HepG2 (cell line): ENCODE results near the gene EIF4EBP3. TPM values are rescaled to one million over a fixed set of nuclear protein-coding genes. Genes with fewer than 3 reads are reported as not detected.
A peak's percentile ranks its signal among the peaks of the same experiment; 100 is the strongest.

Experiments used
- ATAC-seq: fragments of 200-7000 bp; cut with Tn5 transposase; 3 replicates; pipeline ENCODE4 v1.9.1; 2020; ENCODE audit warnings: mild to moderate bottlenecking, moderate library complexity
- BruUV-seq: library from RNA; stranded (reverse); fragments of 400-500 nt; replicated peaks from 2 replicates; lab custom pipeline; 2021; lab: Mats Ljungman, UMichigan
- CTCF ChIA-PET: fragments of 300-600 bp; formaldehyde crosslinking; extraction: SDS; loops from one replicate; lab custom pipeline; 2021; ENCODE audit warnings: low total read pairs, inconsistent platforms, low intra/inter-chr PET ratio; lab: Yijun Ruan, JAX
- POLR2A ChIA-PET: fragments of 350-600 bp; sonication (Branson Sonifier 250); formaldehyde crosslinking; loops from one replicate; lab custom pipeline; 2020; ENCODE audit warnings: antibody characterized with exemption, inconsistent platforms; lab: Yijun Ruan, JAX
- DNase-seq: peaks from one replicate; pipeline ENCODE4 v3.0.0-alpha.2; 2015; ENCODE audit warnings: low spot score
- FAIRE-seq: peaks from 3 replicates; lab custom pipeline; 2011; peaks lifted over from hg19 to GRCh38; lab: Jason Lieb, UNC
- H2AFZ ChIP-seq: one replicate; pipeline ENCODE4 v1.6.1; 2011; ENCODE audit warnings: low read length, inconsistent platforms
- H3K27ac ChIP-seq: fragments of 300-600 bp; 3 replicates; pipeline ENCODE4 v1.8.0; 2011; ENCODE audit warnings: mixed run types, mild to moderate bottlenecking, mixed read lengths, low read length, inconsistent platforms; ENCODE audit not compliant: insufficient read depth; ENCODE audit errors: extremely low read length
- H3K27me3 ChIP-seq, 2 experiments: fragments of 200-600 bp in 1 of 2; 2 replicates in 1 of 2; 3 replicates in 1 of 2; pipeline versions ENCODE4 v1.6.0 to v1.8.0; 2011; ENCODE audit warnings: low read length in 2 of 2, mild to moderate bottlenecking in 2 of 2, moderate library complexity in 2 of 2, inconsistent platforms in 1 of 2; ENCODE audit not compliant: insufficient read depth in 2 of 2, control insufficient read depth in 1 of 2
- H3K36me3 ChIP-seq, 2 experiments: fragments of 200-600 bp in 1 of 2; replicated peaks in 1 of 2; 2 replicates in 1 of 2; 3 replicates in 1 of 2; pipeline versions ENCODE4 v1.5.1 to v1.8.0; 2011; ENCODE audit warnings: low read length in 2 of 2, inconsistent platforms in 1 of 2; ENCODE audit not compliant: insufficient read depth in 2 of 2, control insufficient read depth in 1 of 2
- H3K4me1 ChIP-seq: 2 replicates; pipeline ENCODE4 v1.5.1; 2012; ENCODE audit warnings: low read length, inconsistent platforms; ENCODE audit not compliant: insufficient read depth
- H3K4me2 ChIP-seq: 2 replicates; pipeline ENCODE4 v1.6.0; 2011; ENCODE audit warnings: low read depth, low read length, inconsistent platforms
- H3K4me3 ChIP-seq, 3 experiments: fragments of 200-600 bp in 1 of 3; sonication (generic), shearing (Covaris generic) in 1 of 3; replicated peaks in 1 of 3; 2 replicates each; pipeline ENCODE4 v1.5.1; 2011 to 2016; ENCODE audit warnings: low read length in 3 of 3, inconsistent platforms in 2 of 3, low read depth in 2 of 3, mild to moderate bottlenecking in 2 of 3, control low read depth in 1 of 3, mixed read lengths in 1 of 3; ENCODE audit not compliant: insufficient read depth in 1 of 3
- H3K79me2 ChIP-seq: one replicate; pipeline ENCODE4 v1.6.1; 2011; ENCODE audit warnings: low read length, inconsistent platforms; ENCODE audit not compliant: insufficient read depth
- H3K9ac ChIP-seq: 2 replicates; pipeline ENCODE4 v1.6.0; 2011; ENCODE audit warnings: mild to moderate bottlenecking, low read depth, low read length, inconsistent platforms; ENCODE audit not compliant: insufficient read depth
- H3K9me3 ChIP-seq: 2 replicates; pipeline ENCODE4 v1.5.1; 2012; ENCODE audit warnings: mild to moderate bottlenecking, low read length
- H4K20me1 ChIP-seq: 2 replicates; pipeline ENCODE4 v1.6.0; 2011; ENCODE audit warnings: inconsistent platforms, mild to moderate bottlenecking, low read length, moderate library complexity; ENCODE audit not compliant: insufficient read depth
- HINFP ChIP-seq: sonication (generic); formaldehyde crosslinking; IDR thresholded peaks from 2 replicates; pipeline ENCODE4 v1.4.0; 2020; ENCODE audit warnings: low read depth, mild to moderate bottlenecking, missing genetic modification reagents
- NFIB ChIP-seq: sonication (generic); formaldehyde crosslinking; IDR thresholded peaks from 2 replicates; pipeline ENCODE4 v1.9.0; 2021; ENCODE audit warnings: missing genetic modification reagents, mild to moderate bottlenecking, borderline replicate concordance
- RCOR2 ChIP-seq: IDR thresholded peaks from 2 replicates; pipeline ENCODE4 v1.6.1; 2016; ENCODE audit warnings: missing biosample characterization, missing genetic modification reagents
- SP1 ChIP-seq, 2 experiments: fragments of 450-650 bp in 1 of 2; sonication (generic) in 1 of 2; formaldehyde crosslinking in 1 of 2; IDR thresholded peaks; 2 replicates each; pipeline versions ENCODE4 v1.4.0 to v1.6.1; 2016 to 2020; ENCODE audit warnings: missing genetic modification reagents in 1 of 2
- ZBTB39 ChIP-seq: sonication (generic); formaldehyde crosslinking; IDR thresholded peaks from 2 replicates; pipeline ENCODE4 v1.5.0; 2020; ENCODE audit warnings: missing genetic modification reagents
- ZNF430 ChIP-seq: sonication (generic); formaldehyde crosslinking; IDR thresholded peaks from 2 replicates; pipeline ENCODE4 v1.9.0; 2021; ENCODE audit warnings: mild to moderate bottlenecking, missing genetic modification reagents
- ZSCAN12 ChIP-seq: sonication (generic); formaldehyde crosslinking; IDR thresholded peaks from 2 replicates; pipeline ENCODE4 v1.9.0; 2021; ENCODE audit warnings: mild to moderate bottlenecking, missing genetic modification reagents
- WGBS: methylation state at CpG from one replicate; pipeline ENCODE4 v1.1.6; 2017; ENCODE audit warnings: low lambda C conversion rate; 5-methylcytosine and 5-hydroxymethylcytosine counted together
- in situ Hi-C: cut with HindIII; loops from 2 replicates; pipeline ENCODE4 v1.10.0; 2017; ENCODE audit warnings: low pct_unique_long_range_greater_than_20kb; ENCODE audit not compliant: extremely low pct_ligation_motif_present
- intact Hi-C: fragments of 100-400 bp; cut with micrococcal nuclease; formaldehyde crosslinking; loops from one replicate; pipeline ENCODE4 v1.10.0; 2022; ENCODE audit not compliant: unreplicated experiment
- polyA plus RNA-seq, 8 experiments: library from polyadenylated mRNA; depleted of rRNA in 3 of 8; stranded (reverse) in 7 of 8; unstranded in 1 of 8; fragments of >200 nt; fragmentation: Illumina TruSeq in 4 of 8; extraction: Trizol in 4 of 8; gene quantifications; 2 replicates each; pipeline versions ENCODE4 v1.2.1 to v1.2.3, GENCODE V29; 2011 to 2016; ENCODE audit warnings: low read depth in 4 of 8, missing spikeins in 1 of 8, mixed read lengths in 1 of 8; ENCODE audit not compliant: insufficient read depth in 1 of 8
- total RNA-seq, 5 experiments: library from RNA; depleted of rRNA; stranded (reverse); fragments of >200 nt; fragmentation: Illumina TruSeq; extraction: Trizol; gene quantifications; 2 replicates each; pipeline ENCODE4 v1.2.3, GENCODE V29; 2016; ENCODE audit warnings: low read depth in 1 of 5
- TF ChIP-seq, protein P1 (sequence below): sonication (generic); formaldehyde crosslinking; conservative IDR thresholded peaks from 2 replicates; pipeline ENCODE4 v1.4.0; 2020; ENCODE audit warnings: mild to moderate bottlenecking, missing genetic modification reagents, moderate library complexity

The EIF4EBP3 gene
- total and polyA plus RNA-seq, 2 of the 13 experiments (the other 11 are each of a cell fraction or from before 2014, with no cell fraction given), result 0.61 to 1.7 TPM

GRCh38 chr5:140513124-140513523 lies 34.3 kb upstream of the EIF4EBP3 start:
- intact Hi-C loops (no loop called here), in situ Hi-C loops (no loop called here)
- ATAC-seq (no peak), FAIRE-seq (no peak), DNase-seq (no peak)
- TF ChIP-seq, protein P1, sequence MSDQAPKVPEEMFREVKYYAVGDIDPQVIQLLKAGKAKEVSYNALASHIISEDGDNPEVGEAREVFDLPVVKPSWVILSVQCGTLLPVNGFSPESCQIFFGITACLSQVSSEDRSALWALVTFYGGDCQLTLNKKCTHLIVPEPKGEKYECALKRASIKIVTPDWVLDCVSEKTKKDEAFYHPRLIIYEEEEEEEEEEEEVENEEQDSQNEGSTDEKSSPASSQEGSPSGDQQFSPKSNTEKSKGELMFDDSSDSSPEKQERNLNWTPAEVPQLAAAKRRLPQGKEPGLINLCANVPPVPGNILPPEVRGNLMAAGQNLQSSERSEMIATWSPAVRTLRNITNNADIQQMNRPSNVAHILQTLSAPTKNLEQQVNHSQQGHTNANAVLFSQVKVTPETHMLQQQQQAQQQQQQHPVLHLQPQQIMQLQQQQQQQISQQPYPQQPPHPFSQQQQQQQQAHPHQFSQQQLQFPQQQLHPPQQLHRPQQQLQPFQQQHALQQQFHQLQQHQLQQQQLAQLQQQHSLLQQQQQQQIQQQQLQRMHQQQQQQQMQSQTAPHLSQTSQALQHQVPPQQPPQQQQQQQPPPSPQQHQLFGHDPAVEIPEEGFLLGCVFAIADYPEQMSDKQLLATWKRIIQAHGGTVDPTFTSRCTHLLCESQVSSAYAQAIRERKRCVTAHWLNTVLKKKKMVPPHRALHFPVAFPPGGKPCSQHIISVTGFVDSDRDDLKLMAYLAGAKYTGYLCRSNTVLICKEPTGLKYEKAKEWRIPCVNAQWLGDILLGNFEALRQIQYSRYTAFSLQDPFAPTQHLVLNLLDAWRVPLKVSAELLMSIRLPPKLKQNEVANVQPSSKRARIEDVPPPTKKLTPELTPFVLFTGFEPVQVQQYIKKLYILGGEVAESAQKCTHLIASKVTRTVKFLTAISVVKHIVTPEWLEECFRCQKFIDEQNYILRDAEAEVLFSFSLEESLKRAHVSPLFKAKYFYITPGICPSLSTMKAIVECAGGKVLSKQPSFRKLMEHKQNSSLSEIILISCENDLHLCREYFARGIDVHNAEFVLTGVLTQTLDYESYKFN (CRISPR knock-in tag), result 0 out of 2 replicates have a peak, but pooled peaks have one; percentile 21
- TF ChIP-seq NFIB (CRISPR knock-in tag) (no peak), SP1 (IDR thresholded peaks at IDR 0.05) (no peak), SP1 (CRISPR knock-in tag; IDR thresholded peaks at IDR 0.05) (no peak), ZBTB39 (no peak), ZSCAN12 (no peak), ZNF430 (CRISPR knock-in tag) (no peak), HINFP (CRISPR knock-in tag) (no peak), RCOR2 (no peak)
- H3K27me3 ChIP-seq, result no peaks in the 10 kb centered on the region
- H3K27ac ChIP-seq, result no peak overlapping the region
- no peak overlapping the region for H2AFZ ChIP-seq
- no peaks in the 10 kb centered on the region for H3K9me3 ChIP-seq
- no peaks in the 10 kb centered on the region for H3K79me2 ChIP-seq
- no peaks in the 10 kb centered on the region for H4K20me1 ChIP-seq
- BruUV-seq, result no TSS peak
- H3K9ac ChIP-seq, result no peak overlapping the region
- CTCF ChIA-PET, result no interaction called here
- no peak overlapping the region for H3K4me3 ChIP-seq
- no peak overlapping the region for H3K4me2 ChIP-seq
- peaks cover 8% of the 10 kb centered on the region for H3K4me1 ChIP-seq
- H3K36me3 ChIP-seq, result peaks cover 6 to 57% of the 10 kb centered on the region in 2 experiments
- WGBS, result 90% methylated on average over 2 of the region's 2 CpGs
- POLR2A ChIA-PET, result no interaction called here
